Heart left ventricle (tissue), 13 donors: ENCODE data around the gene C14orf180.

ENCODE experiments used
- POLR2A ChIP-seq, 2 donors: fragments of 450-650 bp; IDR thresholded peaks; one replicate each; pipeline ENCODE4 v1.6.1; 2017; ENCODE audit warnings: antibody characterized with exemption in 2 of 2, mild to moderate bottlenecking in 2 of 2, moderate library complexity in 2 of 2
- TF ChIP-seq, protein P1 (sequence below), 12 donors: fragments of 200-600 bp; sonication (generic) in 4 of 12; IDR thresholded peaks; one replicate each; pipeline versions ENCODE4 v1.5.0 to v1.8.0; 2018 to 2022; ENCODE audit warnings: antibody characterized with exemption in 12 of 12, mild to moderate bottlenecking in 5 of 12
- donor health status: ischemic (EF 13 %, LVEDD 7.1; RV severe dilation, severe dysfunction).
- donor health status: DM: no; HTN: yes; CAD: no.
- donor health status: DM: no; HTN: no; CAD: no.
- donor health status: ischemic (EF 25% LVEDD 6.9; RV normal size, moderate dysfunction).
- donor health status: ischemic (EF 25% LVEDD 5.7; RV mildly dilated, moderate dysfunction).
- donor health status: ischemic (EF 35%, LVEDD 5.7; RV mildly dilated, moderate dysfunction).
- donor health status: nonischemic (EF 11% LVEDD 7.7; RV severe dilation, severe dysfunction).
- donor health status: DM: yes; HTN: yes; CAD: no.
- donor health status: PGD.
- donor health status: ischemic (EF 29% LVEDD 5.4; RV normal size, mild dysfunction).
- donor health status: nonischemic (EF 23%, LVEDD 6.1; RV moderate dilation, normal function).

DNA sequence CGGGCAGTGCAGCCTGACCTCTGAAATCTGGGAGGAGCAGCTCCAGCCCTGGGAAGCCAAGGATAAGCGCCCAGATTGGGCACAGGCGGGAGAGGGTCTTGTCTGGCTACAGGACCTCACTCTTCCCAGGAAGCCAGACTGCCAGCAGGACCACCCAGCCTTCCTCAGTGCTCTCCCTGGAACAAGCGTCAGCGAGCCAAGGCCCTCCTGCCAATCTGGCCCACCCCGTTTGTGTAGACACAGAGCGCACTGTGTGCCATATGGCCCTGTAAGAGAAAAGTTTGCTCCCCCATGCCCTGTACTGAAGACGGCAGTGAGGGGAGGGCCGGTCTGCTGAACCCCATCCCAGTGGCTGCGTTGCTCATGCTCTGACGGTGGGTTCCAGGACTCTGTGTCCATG, 1.2 kb upstream of the C14orf180 start:
- no peak for TF ChIP-seq POLR2A (IDR thresholded peaks at IDR 0.05)
- TF ChIP-seq, protein P1, sequence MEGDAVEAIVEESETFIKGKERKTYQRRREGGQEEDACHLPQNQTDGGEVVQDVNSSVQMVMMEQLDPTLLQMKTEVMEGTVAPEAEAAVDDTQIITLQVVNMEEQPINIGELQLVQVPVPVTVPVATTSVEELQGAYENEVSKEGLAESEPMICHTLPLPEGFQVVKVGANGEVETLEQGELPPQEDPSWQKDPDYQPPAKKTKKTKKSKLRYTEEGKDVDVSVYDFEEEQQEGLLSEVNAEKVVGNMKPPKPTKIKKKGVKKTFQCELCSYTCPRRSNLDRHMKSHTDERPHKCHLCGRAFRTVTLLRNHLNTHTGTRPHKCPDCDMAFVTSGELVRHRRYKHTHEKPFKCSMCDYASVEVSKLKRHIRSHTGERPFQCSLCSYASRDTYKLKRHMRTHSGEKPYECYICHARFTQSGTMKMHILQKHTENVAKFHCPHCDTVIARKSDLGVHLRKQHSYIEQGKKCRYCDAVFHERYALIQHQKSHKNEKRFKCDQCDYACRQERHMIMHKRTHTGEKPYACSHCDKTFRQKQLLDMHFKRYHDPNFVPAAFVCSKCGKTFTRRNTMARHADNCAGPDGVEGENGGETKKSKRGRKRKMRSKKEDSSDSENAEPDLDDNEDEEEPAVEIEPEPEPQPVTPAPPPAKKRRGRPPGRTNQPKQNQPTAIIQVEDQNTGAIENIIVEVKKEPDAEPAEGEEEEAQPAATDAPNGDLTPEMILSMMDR (IDR thresholded peaks at IDR 0.05) = no peak
